ENCODE results near the gene KCNB1. TPM values are rescaled to one million over a fixed set of nuclear protein-coding genes. Genes with fewer than 3 reads are reported as not detected.
A peak's percentile ranks its signal among the peaks of the same experiment; 100 is the strongest.

Gene KCNB1
- total RNA-seq, 3 donors from 2014 or later, result 3.9 to 21.8 (median 5.1) TPM

- H3K4me1 ChIP-seq, result no peaks in the 10 kb centered on the region
- no peaks in the 10 kb centered on the region for H3K36me3 ChIP-seq
- H3K27me3 ChIP-seq, result no peaks in the 10 kb centered on the region
- H3K9me3 ChIP-seq, result no peaks in the 10 kb centered on the region
- intact Hi-C loops (cut with DNase I; ENCODE audit: low total_unique reads), result no loop called here
- TF ChIP-seq CTCF (IDR thresholded peaks at IDR 0.05) (no peak), POLR2A (IDR thresholded peaks at IDR 0.05) (no peak), POLR2AphosphoS5 (IDR thresholded peaks at IDR 0.05) (peak in 2 of 3 donors; percentile 31 to 35)
- H3K4me3 ChIP-seq, result no peak overlapping the region
- peak overlapping the region; percentile 57 to 59 for H3K27ac ChIP-seq
- DNase-seq (ENCODE audit: low spot score in 2 of 2), result peak; percentile 87
Measured at GRCh38 chr20:49381558-49382493, 100.6 kb downstream of the KCNB1 start.

GRCh38 chr20:49380337-49380780 lies 102.1 kb downstream of the KCNB1 start:
- TF ChIP-seq POLR2AphosphoS5 (IDR thresholded peaks at IDR 0.05) (no peak), CTCF (IDR thresholded peaks at IDR 0.05) (no peak), POLR2A (IDR thresholded peaks at IDR 0.05) (no peak)
- no peak for DNase-seq (ENCODE audit: low spot score in 2 of 2)
- H3K4me3 ChIP-seq, result no peak overlapping the region
- H3K36me3 ChIP-seq, result no peaks in the 10 kb centered on the region
- intact Hi-C loops (cut with DNase I; ENCODE audit: low total_unique reads), result no loop called here
- H3K4me1 ChIP-seq, result no peaks in the 10 kb centered on the region
- no peaks in the 10 kb centered on the region for H3K27me3 ChIP-seq
- no peaks in the 10 kb centered on the region for H3K9me3 ChIP-seq
- H3K27ac ChIP-seq, result no peak overlapping the region

- Histone ChIP-seq H3K36me3 (no peaks in the 10 kb centered on the region), H3K27ac (no peak overlapping the region)
- intact Hi-C loops (cut with DNase I; ENCODE audit: low total_unique reads), result loop anchor here (10.0 kb wide), 1 partner anchor 105 kb away; the partner anchor contains the start of gene KCNB1
Measured at GRCh38 chr20:49379338-49379737, 103.1 kb downstream of the KCNB1 start.

GRCh38 chr20:49377326-49377725 lies 105.1 kb downstream of the KCNB1 start:
- no peak for DNase-seq (ENCODE audit: low spot score in 2 of 2)
- Histone ChIP-seq H3K4me3 (no peak overlapping the region), H3K27me3 (no peaks in the 10 kb centered on the region), H3K27ac (no peak overlapping the region), H3K36me3 (no peaks in the 10 kb centered on the region), H3K9me3 (no peaks in the 10 kb centered on the region), H3K4me1 (no peaks in the 10 kb centered on the region)
- intact Hi-C loops (cut with DNase I; ENCODE audit: low total_unique reads), result loop anchor here (10.0 kb wide), 1 partner anchor 107 kb away; the partner anchor contains the start of gene KCNB1
- TF ChIP-seq POLR2AphosphoS5 (IDR thresholded peaks at IDR 0.05), result no peak
- no peak for TF ChIP-seq POLR2A (IDR thresholded peaks at IDR 0.05)
- no peak for TF ChIP-seq CTCF (IDR thresholded peaks at IDR 0.05)

More at GRCh38 chr20:49379338-49379737, 103.1 kb downstream of the KCNB1 start:
- no peak for DNase-seq (ENCODE audit: low spot score in 2 of 2)
- TF ChIP-seq CTCF (IDR thresholded peaks at IDR 0.05) (no peak), POLR2A (IDR thresholded peaks at IDR 0.05) (no peak), POLR2AphosphoS5 (IDR thresholded peaks at IDR 0.05) (no peak)
- Histone ChIP-seq H3K4me3 (no peak overlapping the region), H3K9me3 (no peaks in the 10 kb centered on the region), H3K4me1 (no peaks in the 10 kb centered on the region), H3K27me3 (no peaks in the 10 kb centered on the region)

- H3K36me3 ChIP-seq, result no peaks in the 10 kb centered on the region
- intact Hi-C loops (cut with DNase I; ENCODE audit: low total_unique reads), result loop anchor here (10.0 kb wide), 1 partner anchor 110 kb away; the partner anchor contains the start of gene KCNB1
- no peaks in the 10 kb centered on the region for H3K27me3 ChIP-seq
- H3K4me1 ChIP-seq, result no peaks in the 10 kb centered on the region
- no peak overlapping the region for H3K27ac ChIP-seq
- no peak overlapping the region for H3K4me3 ChIP-seq
- DNase-seq (ENCODE audit: low spot score in 2 of 2), result no peak
- TF ChIP-seq CTCF (IDR thresholded peaks at IDR 0.05), result no peak
- no peak for TF ChIP-seq POLR2AphosphoS5 (IDR thresholded peaks at IDR 0.05)
- TF ChIP-seq POLR2A (IDR thresholded peaks at IDR 0.05), result no peak
- H3K9me3 ChIP-seq, result no peaks in the 10 kb centered on the region
Measured at GRCh38 chr20:49375170-49375569, 107.3 kb downstream of the KCNB1 start.

Data from breast epithelium (tissue), 4 donors.